ENCODE data around the gene UBE2B.
"Not testable (repeated sequence)": the region's sequence is repeated elsewhere in the genome, so short reads cannot be mapped to it uniquely, and the experiment has no call there.

The UBE2B gene

DNA sequence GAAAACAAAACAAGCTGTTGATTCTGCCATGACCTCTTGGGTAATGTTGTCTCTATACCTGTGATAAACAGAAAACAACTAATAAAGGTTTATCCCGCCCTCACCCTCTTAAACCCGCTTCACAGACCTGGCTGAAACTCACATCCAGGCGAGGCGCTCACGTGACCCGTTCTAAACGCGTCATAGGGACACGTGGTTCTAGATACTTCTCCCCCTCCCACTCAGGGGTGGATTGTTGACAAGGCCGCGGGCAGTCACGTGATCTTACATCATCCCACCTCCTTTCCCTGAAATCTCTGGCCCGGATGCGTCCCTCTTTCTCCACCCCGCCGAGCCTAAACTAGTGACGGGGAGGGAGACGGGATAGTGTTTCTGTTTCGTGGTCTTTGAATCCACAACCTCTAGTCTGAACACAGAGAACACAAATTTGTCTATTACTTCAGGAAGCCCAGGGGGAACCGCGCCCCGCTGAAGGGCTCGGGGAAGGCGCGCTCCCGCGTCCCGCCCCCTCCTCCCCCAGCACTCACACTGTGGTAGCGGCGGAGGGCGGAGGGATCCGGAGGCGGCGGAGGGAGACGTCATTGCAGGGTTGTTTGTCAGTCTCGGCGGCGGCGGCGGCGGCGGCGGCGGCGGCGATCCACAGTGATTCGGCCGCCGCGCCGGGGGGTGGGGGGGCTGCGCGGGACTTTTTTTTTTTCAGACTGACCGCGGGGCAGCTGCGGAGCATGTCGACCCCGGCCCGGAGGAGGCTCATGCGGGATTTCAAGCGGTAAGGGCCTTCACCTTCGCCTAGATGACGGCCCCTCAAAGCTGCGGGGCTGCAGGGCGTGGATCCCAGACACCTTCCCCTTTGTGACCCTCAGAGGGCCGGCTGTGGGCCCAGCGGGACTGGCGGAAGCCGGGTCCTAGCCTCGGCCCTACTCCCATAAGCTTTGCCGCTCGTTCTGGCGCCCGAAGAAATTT lies at the start of gene UBE2B:
TSS of gene UBE2B (plus strand) at position 699 of the 963 bp plus-strand sequence. CDS start at position 726, 27 bp downstream.
- peak; percentile 98 for DNase-seq (ENCODE audit: low read depth)

GRCh38 chr5:134327327-134327726 lies 44.0 kb upstream of the UBE2B start:
- DNase-seq (ENCODE audit: low read depth): no peak

GRCh38 chr5:134328619-134329018 lies 42.8 kb upstream of the UBE2B start:
- DNase-seq (ENCODE audit: low read depth): no peak

GRCh38 chr5:134336833-134337232 lies 34.5 kb upstream of the UBE2B start:
- DNase-seq (ENCODE audit: low read depth): not testable (repeated sequence)

DNA sequence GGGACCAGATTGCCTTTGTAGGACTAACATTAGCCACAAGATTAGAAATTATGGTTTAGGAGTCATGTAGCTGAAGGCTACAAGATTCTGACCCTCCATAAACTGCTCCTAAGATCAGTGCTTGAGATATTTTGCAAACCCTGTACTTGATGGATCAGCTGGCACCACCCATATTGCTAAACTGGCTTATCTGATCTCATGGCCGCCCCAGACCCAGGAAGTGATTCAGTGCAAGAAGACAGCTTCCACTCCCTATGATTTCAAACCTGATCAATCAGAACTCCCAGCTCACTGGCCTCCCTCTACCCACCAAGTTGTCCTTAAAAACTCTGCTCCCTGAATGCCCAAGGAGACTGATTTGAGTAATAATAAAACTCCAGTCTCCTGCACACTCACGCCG lies 27.9 kb upstream of the UBE2B start:
- DNase-seq (ENCODE audit: low read depth): not testable (repeated sequence)

GRCh38 chr5:134345476-134345875 lies 25.9 kb upstream of the UBE2B start:
- DNase-seq (ENCODE audit: low read depth): not testable (repeated sequence)

DNA sequence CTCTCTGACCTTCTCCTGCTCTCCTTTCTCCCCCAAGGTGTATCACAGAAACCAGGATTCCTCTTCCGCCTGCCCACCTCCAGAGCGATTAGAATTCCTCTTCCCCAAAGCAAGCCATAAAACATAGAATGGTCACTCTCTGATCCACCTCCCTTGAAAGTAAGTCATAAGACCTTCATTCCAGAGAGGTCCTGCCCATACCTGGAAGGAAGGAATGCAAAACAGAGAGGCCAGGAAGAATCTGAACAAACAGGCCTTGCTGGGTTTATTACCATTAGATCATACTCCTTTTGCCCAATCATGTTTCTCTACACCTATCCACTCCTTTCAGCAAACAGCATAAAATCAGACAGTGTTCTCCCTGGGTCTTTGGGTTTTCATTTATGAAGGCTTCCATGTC lies 25.4 kb upstream of the UBE2B start:
- DNase-seq (ENCODE audit: low read depth): no peak

- no peak for DNase-seq (ENCODE audit: low read depth)
These were observed 21.9 kb upstream of the UBE2B start for GRCh38 chr5:134349463-134349862.

DNA sequence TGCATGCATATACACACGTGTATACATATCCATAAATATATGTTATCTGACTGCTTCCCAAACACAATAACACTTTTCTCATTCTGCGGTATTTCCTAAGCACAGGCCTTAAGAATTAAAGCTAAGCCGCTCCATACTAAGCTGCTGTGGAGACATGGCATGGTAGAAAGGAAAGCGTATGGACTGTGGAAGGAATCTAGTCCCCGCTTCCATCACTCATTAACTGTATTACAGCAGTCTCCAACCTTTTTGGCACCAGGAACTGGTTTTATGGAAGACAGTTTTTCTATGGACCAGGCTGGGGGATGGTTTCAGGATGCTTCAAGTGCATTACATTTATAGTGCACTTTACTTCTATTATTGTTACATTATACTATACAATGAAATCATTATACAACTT lies 15.7 kb upstream of the UBE2B start:
- no peak for DNase-seq (ENCODE audit: low read depth)

DNA sequence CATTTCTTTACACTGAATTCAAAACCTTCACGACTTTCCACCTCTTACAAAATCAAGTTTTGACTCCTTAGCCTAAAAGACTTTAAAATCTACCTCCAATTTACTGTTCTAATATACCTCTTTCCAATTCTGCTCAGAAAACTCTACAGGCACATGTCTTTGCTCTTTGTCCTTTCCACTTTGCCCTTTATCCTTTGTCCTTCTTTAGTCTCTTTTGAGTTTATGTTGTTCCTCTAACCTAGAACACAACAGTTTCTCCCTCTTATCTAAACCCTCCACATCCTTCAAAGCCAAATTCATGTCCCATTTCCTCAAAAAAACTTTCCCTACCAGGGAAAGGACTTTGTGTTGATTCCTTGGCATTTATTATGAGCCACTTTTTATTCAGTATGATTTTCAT lies 5.8 kb upstream of the UBE2B start:
- DNase-seq (ENCODE audit: low read depth): no peak

GRCh38 chr5:134370311-134370870 lies 978 bp upstream of the UBE2B start:
- DNase-seq (ENCODE audit: low read depth): peak; percentile 41

DNA sequence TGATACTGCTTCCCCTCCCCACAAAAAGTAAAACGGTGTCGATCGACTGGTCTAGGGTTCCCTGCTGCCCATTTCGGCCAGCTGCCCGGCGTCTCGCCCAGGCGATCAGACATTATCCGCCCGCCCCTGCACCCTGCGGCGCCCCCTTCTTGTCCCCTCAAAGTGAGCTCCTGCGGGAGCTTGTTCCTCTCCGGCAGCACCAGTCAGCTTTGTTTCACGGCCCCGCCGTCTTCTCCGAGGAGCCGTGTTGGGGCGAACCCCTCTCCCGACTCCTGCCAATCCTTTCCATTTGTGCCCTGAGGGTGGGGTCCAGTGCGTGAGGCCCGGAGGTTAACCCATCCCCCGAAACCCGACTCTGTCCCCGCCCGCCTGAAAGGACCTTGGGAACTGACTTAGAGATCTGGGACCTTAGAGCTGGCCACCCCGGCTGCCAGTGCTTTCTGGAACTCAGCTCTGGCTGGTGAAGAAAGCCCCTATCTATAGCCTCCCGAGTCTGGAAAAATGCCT lies 518 bp downstream of the UBE2B start:
- no peak for DNase-seq (ENCODE audit: low read depth)

DNA sequence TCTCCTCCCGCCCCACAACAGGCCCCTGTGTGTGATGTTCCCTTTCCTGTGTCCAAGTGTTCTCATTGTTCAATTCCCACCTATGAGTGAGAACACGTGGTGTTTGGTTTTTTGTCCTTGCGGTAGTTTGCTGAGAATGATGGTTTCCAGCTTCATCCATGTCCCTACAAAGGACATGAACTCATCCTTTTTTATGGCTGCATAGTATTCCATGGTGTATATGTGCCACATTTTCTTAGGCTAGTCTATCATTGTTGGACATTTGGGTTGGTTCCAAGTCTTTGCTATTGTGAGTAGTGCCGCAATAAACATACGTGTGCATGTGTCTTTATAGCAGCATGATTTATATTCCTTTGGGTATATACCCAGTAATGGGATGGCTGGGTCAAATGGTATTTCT lies 2.3 kb downstream of the UBE2B start:
- DNase-seq (ENCODE audit: low read depth): not testable (repeated sequence)

- DNase-seq (ENCODE audit: low read depth): no peak
These were observed 2.9 kb downstream of the UBE2B start for GRCh38 chr5:134374232-134374631.

DNA sequence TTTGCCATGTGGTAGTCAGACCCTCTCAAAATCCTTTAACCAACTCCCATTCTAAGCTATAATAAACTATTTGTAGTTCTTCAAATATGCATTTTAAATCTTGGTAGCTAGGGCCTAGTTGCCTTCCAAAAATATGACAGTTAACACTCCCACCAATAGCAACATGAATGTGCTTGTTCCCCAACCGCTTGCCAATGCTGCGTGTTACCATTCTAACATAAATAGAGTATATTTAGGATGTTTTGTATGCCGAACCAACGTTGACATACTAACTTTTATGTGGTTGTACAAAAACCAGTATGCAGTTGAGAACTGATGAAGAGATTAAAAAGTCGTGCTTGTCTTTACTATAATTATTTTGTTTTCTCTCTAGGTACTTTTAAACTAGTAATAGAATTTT lies 9.0 kb downstream of the UBE2B start:
- DNase-seq (ENCODE audit: low read depth): no peak

DNA sequence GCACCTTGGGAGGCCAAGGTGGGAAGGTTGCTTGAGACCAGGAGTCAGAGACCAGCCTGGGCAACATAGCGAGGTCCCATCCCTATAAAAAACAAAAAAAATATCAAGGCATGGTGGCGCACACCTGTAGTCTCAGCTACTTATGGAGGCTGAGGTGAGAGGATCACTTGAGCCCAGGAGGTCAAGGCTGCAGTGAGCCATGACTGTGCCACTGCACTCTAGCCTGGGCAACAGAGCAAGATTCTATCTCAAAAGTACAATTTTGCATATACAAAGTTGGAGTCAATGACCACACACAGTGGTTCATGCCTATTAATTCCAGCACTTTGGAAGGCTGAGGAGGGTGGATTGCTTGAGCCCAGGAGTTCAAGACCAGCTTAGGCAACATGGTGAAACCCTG lies 10.8 kb downstream of the UBE2B start:
- DNase-seq (ENCODE audit: low read depth): not testable (repeated sequence)

DNA sequence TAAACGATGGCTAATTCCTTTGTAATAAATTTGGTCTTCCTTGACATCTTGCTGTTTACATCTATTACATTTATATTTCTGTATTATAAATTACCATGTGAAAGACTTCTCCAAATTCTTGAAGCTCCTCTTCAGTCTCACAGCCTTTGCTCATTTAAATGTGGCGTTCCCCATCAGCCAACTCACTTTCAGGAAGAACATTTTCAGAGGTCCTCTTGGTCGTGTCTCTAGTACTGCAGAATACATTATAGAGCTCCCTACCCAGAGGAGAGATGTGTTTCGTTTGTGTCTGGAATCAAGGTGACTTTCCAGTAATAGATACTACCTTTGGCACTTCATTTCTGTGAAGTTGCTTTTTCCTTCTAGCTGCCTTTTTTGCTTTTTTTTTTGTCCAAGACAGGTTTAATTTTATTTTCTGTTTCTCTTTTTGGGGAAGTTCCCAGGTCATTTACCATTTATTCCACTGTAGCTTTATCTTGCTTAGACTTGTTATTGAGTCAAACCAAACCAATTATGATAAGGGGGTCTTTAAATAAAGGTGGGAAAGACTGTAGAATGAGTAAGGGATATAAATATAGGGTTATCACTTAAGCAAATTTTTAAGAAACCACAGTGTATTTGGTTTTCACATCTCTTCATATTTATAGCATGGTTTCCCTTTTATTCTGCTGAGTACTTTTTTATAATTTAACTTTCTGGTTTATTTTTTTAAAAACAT lies 12.8 kb downstream of the UBE2B start:
- no peak for DNase-seq (ENCODE audit: low read depth)

DNA sequence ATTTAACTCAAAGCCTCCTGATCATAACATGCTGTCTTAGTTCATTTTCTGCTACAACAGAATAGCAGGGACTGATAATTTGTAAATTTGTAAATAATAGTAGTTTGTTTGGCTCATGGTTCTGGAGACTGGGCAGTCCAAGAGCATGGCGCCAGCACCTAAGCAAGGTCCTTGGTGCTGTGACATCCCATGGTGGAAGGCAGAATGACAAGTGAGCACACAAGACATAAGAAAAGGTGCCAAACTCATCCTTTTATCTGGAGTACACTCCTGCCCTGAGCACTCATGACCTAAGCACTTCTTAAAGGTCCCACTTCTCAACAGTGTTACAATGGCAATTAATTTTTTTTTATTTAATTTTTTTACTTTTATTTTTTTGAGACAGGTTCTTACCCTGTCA lies 16.1 kb downstream of the UBE2B start:
- DNase-seq (ENCODE audit: low read depth): no peak

GRCh38 chr5:134392301-134392700 lies 20.9 kb downstream of the UBE2B start:
- DNase-seq (ENCODE audit: low read depth): no peak

DNA sequence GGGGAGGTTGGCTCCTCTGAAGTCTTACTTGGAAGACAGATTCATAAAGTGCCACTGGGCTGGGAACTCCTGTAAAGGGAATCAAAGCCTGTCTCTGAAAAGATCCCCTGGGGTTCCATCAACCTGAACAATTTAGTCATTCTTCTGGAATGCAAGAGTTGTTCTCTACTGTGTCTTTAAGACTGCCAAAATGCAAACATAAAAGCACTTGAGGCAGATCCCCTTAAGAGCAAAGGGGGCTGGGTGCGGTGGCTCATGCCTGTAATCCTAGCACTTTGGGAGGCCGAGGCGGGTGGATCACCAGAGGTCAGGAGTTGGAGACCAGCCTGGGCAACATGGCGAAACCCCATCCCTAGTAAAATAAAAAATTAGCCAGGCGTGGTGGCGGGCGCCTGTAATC lies 23.6 kb downstream of the UBE2B start:
- DNase-seq (ENCODE audit: low read depth): no peak

DNA sequence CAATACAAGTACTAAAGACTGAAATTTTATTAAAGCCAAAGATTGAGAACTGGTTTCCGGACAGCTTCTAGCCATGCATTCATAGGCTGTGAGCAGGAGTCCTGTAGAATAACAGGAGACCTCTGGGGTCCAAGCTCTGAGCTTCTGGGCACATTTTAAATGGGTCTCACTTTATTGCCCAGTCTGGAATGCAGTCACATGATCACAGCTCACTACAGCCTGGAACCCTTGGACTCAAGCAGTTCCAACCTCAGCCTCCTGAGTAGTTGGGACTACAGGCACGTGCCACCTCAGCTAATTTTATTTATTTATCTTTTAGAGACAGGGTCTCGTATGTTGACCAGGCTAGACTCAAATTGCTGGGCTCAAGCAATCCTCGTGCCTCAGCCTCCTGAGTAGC lies 24.9 kb downstream of the UBE2B start:
- DNase-seq (ENCODE audit: low read depth): no peak

GRCh38 chr5:134397196-134397595 lies 25.8 kb downstream of the UBE2B start:
- DNase-seq (ENCODE audit: low read depth): no peak

Measured in HS-5 (cell line).